Endothelial cell of umbilical vein (primary cell): ENCODE results near the gene SPA17. TPM values are rescaled to one million over a fixed set of nuclear protein-coding genes. Genes with fewer than 3 reads are reported as not detected.

Experiments
- BruUV-seq: library from RNA; stranded (reverse); fragments of 400-500 nt; replicated peaks from 2 replicates; lab custom pipeline; 2021; lab: Mats Ljungman, UMichigan
- CTCF ChIA-PET: fragments of 300-600, 350-600 bp; sonication (Branson Sonifier 250); formaldehyde crosslinking; loops from one replicate; lab custom pipeline; 2021; ENCODE audit warnings: antibody characterized with exemption, inconsistent platforms; lab: Charles Lee
- POLR2A ChIA-PET: fragments of 300-600, 350-600 bp; sonication (Branson Sonifier 250); formaldehyde crosslinking; loops from one replicate; lab custom pipeline; 2021; ENCODE audit warnings: antibody characterized with exemption, inconsistent platforms; lab: Charles Lee
- DNase-seq: peaks from one replicate; pipeline ENCODE4 v3.0.0-alpha.2; 2011; ENCODE audit warnings: low read depth, low spot score
- FAIRE-seq: peaks from 2 replicates; lab custom pipeline; 2011; peaks lifted over from hg19 to GRCh38; lab: Jason Lieb, UNC
- H2AFZ ChIP-seq: 2 replicates; pipeline ENCODE4 v1.6.0; 2012; ENCODE audit warnings: low read depth, low read length, control low read depth, inconsistent platforms
- H3K27ac ChIP-seq: 2 replicates; pipeline ENCODE4 v1.5.1; 2011; ENCODE audit warnings: low read depth, mild to moderate bottlenecking, control low read depth, low read length, moderate library complexity; ENCODE audit not compliant: insufficient read depth
- H3K27me3 ChIP-seq, 2 experiments: 2 replicates each; pipeline versions ENCODE4 v1.6.0 to v1.6.1; 2011; ENCODE audit warnings: low read length in 2 of 2, mixed read lengths in 1 of 2; ENCODE audit not compliant: control insufficient read depth in 2 of 2, insufficient read depth in 2 of 2
- H3K36me3 ChIP-seq, 2 experiments: 2 replicates in 1 of 2; 3 replicates in 1 of 2; pipeline ENCODE4 v1.5.1; 2011; ENCODE audit warnings: low read length in 2 of 2, mild to moderate bottlenecking in 1 of 2, moderate library complexity in 1 of 2; ENCODE audit not compliant: control insufficient read depth in 2 of 2, insufficient read depth in 2 of 2; ENCODE audit errors: extremely low read depth in 1 of 2
- H3K4me1 ChIP-seq: 3 replicates; pipeline ENCODE4 v1.5.1; 2011; ENCODE audit warnings: mild to moderate bottlenecking, low read length; ENCODE audit not compliant: control insufficient read depth, insufficient read depth; ENCODE audit errors: extremely low read depth
- H3K4me2 ChIP-seq: 2 replicates; pipeline ENCODE4 v1.6.1; 2011; ENCODE audit warnings: low read length, control low read depth, mixed read lengths; ENCODE audit not compliant: insufficient read depth
- H3K4me3 ChIP-seq, 3 experiments: fragments of 200-600 bp in 1 of 3; sonication (generic), shearing (Covaris generic) in 1 of 3; replicated peaks in 1 of 3; 2 replicates each; pipeline ENCODE4 v1.5.1; 2011 to 2016; ENCODE audit warnings: control low read depth in 3 of 3, low read length in 3 of 3, mild to moderate bottlenecking in 2 of 3, inconsistent platforms in 1 of 3, low read depth in 1 of 3, moderate library complexity in 1 of 3; ENCODE audit not compliant: insufficient read depth in 1 of 3
- H3K79me2 ChIP-seq: 2 replicates; pipeline ENCODE4 v1.6.0; 2012; ENCODE audit warnings: low read length, inconsistent platforms; ENCODE audit not compliant: control insufficient read depth, insufficient read depth
- H3K9ac ChIP-seq: replicated peaks from 2 replicates; pipeline ENCODE3; 2011; ENCODE audit warnings: low read length, control low read depth; ENCODE audit not compliant: insufficient read depth; ENCODE audit errors: extremely low read depth
- H3K9me1 ChIP-seq: replicated peaks from 3 replicates; pipeline ENCODE4 v1.6.0; 2011; ENCODE audit warnings: mild to moderate bottlenecking, low read length; ENCODE audit not compliant: control insufficient read depth, insufficient read depth; ENCODE audit errors: extremely low read depth
- H3K9me3 ChIP-seq: replicated peaks from 2 replicates; pipeline ENCODE4 v1.5.1; 2012; ENCODE audit warnings: low read length, inconsistent platforms; ENCODE audit not compliant: control insufficient read depth, insufficient read depth
- H4K20me1 ChIP-seq: replicated peaks from 2 replicates; pipeline ENCODE3; 2011; ENCODE audit warnings: mild to moderate bottlenecking, low read length; ENCODE audit not compliant: control insufficient read depth, insufficient read depth; ENCODE audit errors: extremely low read depth
- EZH2 ChIP-seq: IDR thresholded peaks from 2 replicates; pipeline ENCODE4 v1.6.1; 2012; ENCODE audit warnings: borderline replicate concordance, low read depth, mild to moderate bottlenecking, moderate library complexity, low read length, inconsistent platforms; ENCODE audit not compliant: severe bottlenecking
- FOS ChIP-seq: IDR thresholded peaks from 2 replicates; pipeline ENCODE4 v1.6.1; 2011; ENCODE audit warnings: mild to moderate bottlenecking, low read length, moderate library complexity, borderline replicate concordance; ENCODE audit not compliant: insufficient read depth
- GATA2 ChIP-seq: IDR thresholded peaks from 2 replicates; pipeline ENCODE4 v1.7.0; 2011; ENCODE audit warnings: low read depth, mild to moderate bottlenecking, moderate library complexity, mixed read lengths, low read length; ENCODE audit not compliant: insufficient read length, insufficient read depth
- JUN ChIP-seq: IDR thresholded peaks from 2 replicates; pipeline ENCODE4 v1.6.1; 2011; ENCODE audit warnings: borderline replicate concordance, low read depth; ENCODE audit not compliant: insufficient read length, insufficient read depth
- MYC ChIP-seq: IDR thresholded peaks from one replicate; pipeline ENCODE4 v1.6.1; 2011; ENCODE audit warnings: mild to moderate bottlenecking, low read depth, low read length
- POLR2A ChIP-seq: IDR thresholded peaks from 2 replicates; pipeline ENCODE4 v1.6.1; 2012; ENCODE audit warnings: low read depth, mild to moderate bottlenecking, control low read depth, low read length
- POLR2AphosphoS5 ChIP-seq: IDR thresholded peaks from 2 replicates; pipeline ENCODE4 v1.6.1; 2012; ENCODE audit warnings: low read depth, mild to moderate bottlenecking, control low read depth, low read length, moderate library complexity; ENCODE audit not compliant: insufficient read depth
- dilution Hi-C: fragments of 300-500 bp; cut with MboI; formaldehyde crosslinking; loops from one replicate; pipeline ENCODE4 v1.15.0; 2019; ENCODE audit warnings: low sequenced_read_pairs; ENCODE audit not compliant: extremely low pct_ligation_motif_present
- intact Hi-C: fragments of 100-400 bp; cut with micrococcal nuclease; formaldehyde crosslinking; loops from one replicate; pipeline ENCODE4 v1.10.0; 2022
- polyA plus RNA-seq, 4 experiments: library from polyadenylated mRNA; depleted of rRNA in 3 of 4; stranded (reverse) in 3 of 4; unstranded in 1 of 4; fragments of >200 nt; gene quantifications; 2 replicates each; pipeline versions ENCODE4 v1.2.1 to v1.2.3, GENCODE V29; 2011 to 2012; ENCODE audit warnings: missing spikeins in 1 of 4
- total RNA-seq: library from RNA; stranded (reverse); gene quantifications from 2 replicates; pipeline ENCODE4 v1.2.3, GENCODE V29; 2021
- TF ChIP-seq, protein P1 (sequence below): IDR thresholded peaks from 2 replicates; pipeline ENCODE4 v1.6.1; 2011; ENCODE audit not compliant: insufficient read depth, insufficient read length
- TF ChIP-seq, protein P2 (sequence below), 2 donors: IDR thresholded peaks; 1 replicate in 1 of 2; 2 replicates in 1 of 2; pipeline ENCODE4 v1.5.1; 2011; ENCODE audit warnings: low read length in 2 of 2, mild to moderate bottlenecking in 2 of 2, moderate library complexity in 2 of 2, control low read depth in 1 of 2, inconsistent platforms in 1 of 2, low read depth in 1 of 2; ENCODE audit not compliant: insufficient read depth in 1 of 2; ENCODE audit errors: extremely low read depth in 1 of 2

The SPA17 gene
- total and polyA plus RNA-seq, 2 donors (not counting 3 experiments of a cell fraction or from before 2014, with no cell fraction given), result 3.9 to 4.7 TPM

DNA sequence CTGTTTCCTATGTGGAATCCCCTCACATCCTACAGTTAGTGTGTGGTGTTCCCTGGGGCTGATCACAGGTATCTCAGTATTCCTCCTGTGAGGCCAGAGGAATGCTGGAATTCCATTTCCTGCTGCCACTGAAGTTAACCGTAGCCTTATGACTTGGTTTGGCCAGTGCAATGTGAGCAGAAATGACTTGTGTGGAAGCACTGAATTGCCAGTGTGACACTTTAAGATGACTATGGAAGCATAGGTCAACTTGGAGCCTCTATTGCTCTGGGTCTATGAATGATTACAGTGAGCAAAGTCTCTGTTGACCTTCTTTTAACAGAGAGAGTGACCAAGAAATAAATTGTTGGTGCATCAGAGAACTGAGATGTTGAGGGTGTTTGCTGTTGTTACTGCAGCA is 34.5 kb upstream of the SPA17 start:
- DNase-seq, result no peak
- Histone ChIP-seq H2AFZ (no peak overlapping the region), H3K4me1 (peaks cover 11% of the 10 kb centered on the region), H3K79me2 (no peaks in the 10 kb centered on the region), H4K20me1 (no peaks in the 10 kb centered on the region), H3K9me3 (no peaks in the 10 kb centered on the region), H3K27me3 (no peaks in the 10 kb centered on the region), H3K4me2 (no peak overlapping the region), H3K9ac (no peak overlapping the region), H3K9me1 (no peaks in the 10 kb centered on the region), H3K36me3 (peaks cover 5 to 7% of the 10 kb centered on the region in 2 experiments), H3K27ac (no peak overlapping the region), H3K4me3 (no peak overlapping the region)
- BruUV-seq, result no TSS peak
- dilution Hi-C loops (no loop called here), intact Hi-C loops (no loop called here)
- POLR2A ChIA-PET, result no interaction called here
- CTCF ChIA-PET, result interaction anchor here (0.8 to 3.7 kb wide), 5 partner anchors 10 to 237 kb away, joined by 3 to 22 read pairs (median 4); partner anchors contain the start of gene ROBO3
- no peak for FAIRE-seq
- TF ChIP-seq GATA2, result no peak

DNA sequence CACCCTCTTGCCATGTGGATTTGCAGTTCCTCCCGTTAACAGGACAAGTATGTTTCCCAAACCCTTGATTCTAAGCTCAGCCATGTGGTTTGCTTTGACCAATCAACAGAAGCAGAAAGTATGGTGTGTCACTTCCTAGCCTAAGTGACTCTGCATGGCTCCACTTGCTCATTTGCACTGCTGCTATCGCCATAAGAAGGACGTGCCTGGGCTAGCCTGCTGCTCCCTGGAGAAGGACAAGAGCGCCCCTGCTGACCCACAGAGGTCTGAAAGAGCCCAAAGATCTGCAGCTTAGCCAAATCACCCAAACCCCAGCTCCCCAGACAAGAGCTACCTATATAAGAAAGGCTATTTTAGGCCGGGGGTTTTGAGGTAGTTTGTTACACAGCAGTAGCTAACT is 33.0 kb upstream of the SPA17 start:
- DNase-seq (no peak), FAIRE-seq (no peak)
- no TSS peak for BruUV-seq
- Histone ChIP-seq H2AFZ (no peak overlapping the region), H4K20me1 (no peaks in the 10 kb centered on the region), H3K27ac (no peak overlapping the region), H3K4me2 (no peak overlapping the region), H3K36me3 (peaks cover 3 to 5% of the 10 kb centered on the region in 2 experiments), H3K4me1 (peaks cover 18% of the 10 kb centered on the region), H3K79me2 (no peaks in the 10 kb centered on the region), H3K9me3 (no peaks in the 10 kb centered on the region), H3K4me3 (no peak overlapping the region), H3K27me3 (no peaks in the 10 kb centered on the region), H3K9ac (no peak overlapping the region), H3K9me1 (no peaks in the 10 kb centered on the region)
- TF ChIP-seq FOS, result no peak
- no peak for TF ChIP-seq POLR2A
- no peak for TF ChIP-seq GATA2
- TF ChIP-seq POLR2AphosphoS5, result no peak
- TF ChIP-seq MYC, result no peak
- TF ChIP-seq, protein P1, sequence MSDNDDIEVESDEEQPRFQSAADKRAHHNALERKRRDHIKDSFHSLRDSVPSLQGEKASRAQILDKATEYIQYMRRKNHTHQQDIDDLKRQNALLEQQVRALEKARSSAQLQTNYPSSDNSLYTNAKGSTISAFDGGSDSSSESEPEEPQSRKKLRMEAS, result no peak
- no peak for TF ChIP-seq JUN
- no peak for TF ChIP-seq EZH2
- TF ChIP-seq, protein P2, sequence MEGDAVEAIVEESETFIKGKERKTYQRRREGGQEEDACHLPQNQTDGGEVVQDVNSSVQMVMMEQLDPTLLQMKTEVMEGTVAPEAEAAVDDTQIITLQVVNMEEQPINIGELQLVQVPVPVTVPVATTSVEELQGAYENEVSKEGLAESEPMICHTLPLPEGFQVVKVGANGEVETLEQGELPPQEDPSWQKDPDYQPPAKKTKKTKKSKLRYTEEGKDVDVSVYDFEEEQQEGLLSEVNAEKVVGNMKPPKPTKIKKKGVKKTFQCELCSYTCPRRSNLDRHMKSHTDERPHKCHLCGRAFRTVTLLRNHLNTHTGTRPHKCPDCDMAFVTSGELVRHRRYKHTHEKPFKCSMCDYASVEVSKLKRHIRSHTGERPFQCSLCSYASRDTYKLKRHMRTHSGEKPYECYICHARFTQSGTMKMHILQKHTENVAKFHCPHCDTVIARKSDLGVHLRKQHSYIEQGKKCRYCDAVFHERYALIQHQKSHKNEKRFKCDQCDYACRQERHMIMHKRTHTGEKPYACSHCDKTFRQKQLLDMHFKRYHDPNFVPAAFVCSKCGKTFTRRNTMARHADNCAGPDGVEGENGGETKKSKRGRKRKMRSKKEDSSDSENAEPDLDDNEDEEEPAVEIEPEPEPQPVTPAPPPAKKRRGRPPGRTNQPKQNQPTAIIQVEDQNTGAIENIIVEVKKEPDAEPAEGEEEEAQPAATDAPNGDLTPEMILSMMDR (IDR thresholded peaks at IDR 0.05; ENCODE audit: extremely low read depth in 1 of 2, insufficient read depth in 1 of 2, low read depth in 1 of 2, low read length in 2 of 2), result no peak
- ChIA-PET POLR2A (no interaction called here), CTCF (interaction anchor here (1.2 to 6.5 kb wide), 3 partner anchors 28 to 226 kb away, joined by 3 to 86 read pairs (median 22); partner anchors contain the start of gene ROBO3)
- intact Hi-C loops (no loop called here), dilution Hi-C loops (no loop called here)
